Activated naive CD4-positive, alpha-beta T cell treated with Interleukin-2 at 50 U/mL for 16 hours (primary cell): ENCODE measurements around the gene DHRS12.

Experiments
- DNase-seq: peaks from one replicate; pipeline ENCODE4 v3.0.0-alpha.2; 2020

The DHRS12 gene

GRCh38 chr13:51747438-51748434, 56.2 kb downstream of the DHRS12 start:
- no peak for DNase-seq

- no peak for DNase-seq
Observed at GRCh38 chr13:51746802-51747201, 57.2 kb downstream of the DHRS12 start.

DNA sequence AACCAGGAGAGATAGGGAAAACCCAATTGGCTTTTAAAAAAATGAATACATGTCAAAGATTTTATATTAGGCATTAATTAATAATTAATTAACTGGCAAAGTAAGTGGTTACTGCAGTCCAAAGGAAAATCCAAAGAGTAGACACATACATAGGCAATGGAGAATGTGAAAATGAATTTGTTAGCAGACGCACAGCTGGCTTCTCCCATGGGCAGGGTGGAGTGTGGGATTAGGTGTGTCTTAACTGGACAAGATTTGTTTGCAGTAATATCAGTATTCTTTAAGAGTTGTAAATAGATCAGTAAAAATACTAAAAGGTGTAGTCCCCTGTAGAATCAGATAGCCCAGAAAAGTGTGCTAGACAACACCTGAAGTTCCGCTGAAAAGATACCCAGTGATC, 58.7 kb downstream of the DHRS12 start:
- no peak for DNase-seq

DNA sequence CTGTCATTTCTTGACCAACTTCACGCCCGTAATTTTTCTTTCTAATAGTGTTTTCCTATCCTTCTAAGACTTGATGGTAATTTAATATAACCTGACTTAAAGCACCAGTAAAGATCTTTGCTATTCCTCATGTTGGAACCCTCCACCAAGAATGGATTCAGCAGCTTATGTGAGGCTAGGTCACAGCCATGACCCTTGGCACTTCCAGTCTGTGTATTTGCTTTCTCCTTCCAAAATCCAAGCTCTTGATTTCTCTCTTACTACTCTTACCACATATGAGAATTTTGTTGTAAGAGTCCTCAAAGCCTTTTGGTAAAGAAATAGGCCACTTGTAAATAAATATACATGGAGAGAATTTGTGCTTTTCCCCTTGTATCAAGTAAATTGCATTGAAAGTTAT, 61.4 kb downstream of the DHRS12 start:
- no peak for DNase-seq

DNA sequence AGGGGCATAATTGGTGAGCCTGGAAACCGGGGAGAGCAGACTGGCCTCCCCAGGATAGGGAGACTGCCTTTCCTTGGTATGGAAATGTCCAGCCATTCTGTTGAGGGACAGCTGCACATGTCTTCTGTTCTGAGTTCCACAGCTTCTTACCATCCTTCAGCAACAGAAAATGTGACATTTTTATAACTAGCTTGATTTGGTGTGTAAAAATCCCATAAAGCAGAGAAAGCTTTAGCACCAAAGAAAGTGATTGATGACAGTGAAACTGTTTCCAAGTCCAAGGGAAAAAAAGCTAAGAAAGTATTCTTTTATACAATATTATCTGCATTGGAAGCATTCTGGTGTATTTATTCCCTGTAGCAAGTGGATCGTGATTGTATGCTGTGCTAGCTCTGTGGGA, 61.9 kb downstream of the DHRS12 start:
- DNase-seq, result no peak

DNA sequence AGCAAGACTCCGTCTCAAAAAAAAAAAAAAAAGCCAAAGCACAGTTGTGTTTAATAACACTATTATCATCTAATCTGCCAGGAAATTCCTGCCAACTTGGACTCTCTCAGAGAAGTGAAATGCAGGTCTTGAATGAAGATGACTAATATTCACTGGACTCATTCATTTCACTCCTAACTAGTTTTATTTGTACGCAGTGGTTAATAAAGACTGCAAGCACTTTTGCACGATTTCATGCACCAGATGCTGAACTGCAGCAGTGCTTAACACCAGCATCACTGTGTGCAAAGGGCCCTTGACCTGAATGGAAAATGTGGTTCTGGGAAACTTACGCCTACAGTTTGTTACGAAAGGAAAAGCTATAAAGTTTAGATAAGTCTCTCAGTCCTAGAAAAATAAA, 63.3 kb downstream of the DHRS12 start:
- DNase-seq, result no peak

DNA sequence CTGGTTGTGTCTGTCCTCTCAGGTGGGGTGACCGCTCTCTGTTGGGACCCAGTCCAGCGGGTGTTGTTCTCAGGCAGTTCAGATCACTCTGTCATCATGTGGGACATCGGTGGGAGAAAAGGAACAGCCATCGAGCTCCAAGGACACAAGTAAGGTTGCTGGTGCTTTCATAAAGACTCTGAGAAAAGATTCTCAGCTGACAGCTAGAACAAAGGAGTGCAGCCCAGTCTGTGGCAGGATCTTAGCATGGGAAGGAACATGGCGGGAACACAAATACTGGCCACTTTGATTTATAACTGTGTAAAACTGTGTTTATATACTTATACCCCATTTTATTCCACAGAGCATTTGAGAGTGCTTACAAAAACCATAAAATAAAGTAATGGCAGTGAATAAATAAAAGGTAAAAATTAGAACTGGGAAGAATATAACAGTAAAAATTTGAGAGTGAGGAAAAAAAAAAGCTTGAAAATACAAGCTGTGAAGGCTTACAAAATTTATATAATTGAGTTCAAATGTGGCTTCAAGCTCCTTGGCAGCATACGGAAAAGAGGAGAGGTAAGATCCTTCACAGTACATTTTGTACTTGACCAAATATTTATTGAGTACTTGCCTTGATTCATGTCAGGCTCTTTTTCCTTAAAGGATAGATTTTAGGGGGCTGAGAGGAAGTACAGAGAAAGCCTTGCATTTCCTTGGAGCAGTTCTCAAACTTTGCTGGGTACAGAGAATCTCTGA, 64.8 kb downstream of the DHRS12 start:
- no peak for DNase-seq

GRCh38 chr13:51738226-51738905, 65.6 kb downstream of the DHRS12 start:
- DNase-seq, result no peak

DNA sequence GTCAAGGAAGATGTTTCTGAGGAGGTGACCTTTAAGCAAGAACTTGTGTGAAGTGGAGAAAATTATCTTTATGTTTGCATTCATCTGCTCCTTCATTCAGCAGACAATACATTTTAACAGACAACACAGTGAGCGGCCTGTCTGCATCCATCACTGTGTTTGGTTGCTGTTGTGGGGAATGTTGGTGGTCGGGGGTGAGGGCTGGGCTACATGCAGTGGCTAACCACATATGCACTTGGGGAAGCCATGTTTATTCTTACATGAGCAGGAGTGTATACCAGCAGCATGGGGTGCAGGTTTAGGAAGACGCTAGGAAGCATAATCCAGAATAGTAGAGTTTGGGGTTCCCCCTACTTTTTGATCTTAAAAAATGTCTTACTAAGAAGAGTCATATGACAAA, 66.4 kb downstream of the DHRS12 start:
- DNase-seq, result no peak

DNA sequence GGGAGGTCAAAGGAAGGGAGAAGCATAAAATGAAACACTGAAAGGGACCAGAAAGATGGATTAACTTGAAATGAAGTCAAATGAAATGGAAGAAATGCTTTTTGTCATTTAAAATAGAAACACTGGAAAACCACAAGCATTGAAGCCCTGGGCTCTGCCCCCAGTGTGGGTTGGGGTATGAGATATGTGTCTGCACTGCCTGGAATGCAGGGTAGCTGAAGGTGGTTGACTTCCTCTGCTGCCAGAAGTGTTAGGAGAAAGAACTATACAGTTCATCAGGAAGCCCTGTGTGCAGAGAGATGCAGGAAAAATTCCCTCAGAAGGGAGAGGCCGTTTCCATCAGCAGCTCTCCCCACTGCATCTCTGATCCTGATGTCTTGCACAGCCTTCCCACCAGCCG, 69.2 kb downstream of the DHRS12 start:
- DNase-seq, result no peak

DNA sequence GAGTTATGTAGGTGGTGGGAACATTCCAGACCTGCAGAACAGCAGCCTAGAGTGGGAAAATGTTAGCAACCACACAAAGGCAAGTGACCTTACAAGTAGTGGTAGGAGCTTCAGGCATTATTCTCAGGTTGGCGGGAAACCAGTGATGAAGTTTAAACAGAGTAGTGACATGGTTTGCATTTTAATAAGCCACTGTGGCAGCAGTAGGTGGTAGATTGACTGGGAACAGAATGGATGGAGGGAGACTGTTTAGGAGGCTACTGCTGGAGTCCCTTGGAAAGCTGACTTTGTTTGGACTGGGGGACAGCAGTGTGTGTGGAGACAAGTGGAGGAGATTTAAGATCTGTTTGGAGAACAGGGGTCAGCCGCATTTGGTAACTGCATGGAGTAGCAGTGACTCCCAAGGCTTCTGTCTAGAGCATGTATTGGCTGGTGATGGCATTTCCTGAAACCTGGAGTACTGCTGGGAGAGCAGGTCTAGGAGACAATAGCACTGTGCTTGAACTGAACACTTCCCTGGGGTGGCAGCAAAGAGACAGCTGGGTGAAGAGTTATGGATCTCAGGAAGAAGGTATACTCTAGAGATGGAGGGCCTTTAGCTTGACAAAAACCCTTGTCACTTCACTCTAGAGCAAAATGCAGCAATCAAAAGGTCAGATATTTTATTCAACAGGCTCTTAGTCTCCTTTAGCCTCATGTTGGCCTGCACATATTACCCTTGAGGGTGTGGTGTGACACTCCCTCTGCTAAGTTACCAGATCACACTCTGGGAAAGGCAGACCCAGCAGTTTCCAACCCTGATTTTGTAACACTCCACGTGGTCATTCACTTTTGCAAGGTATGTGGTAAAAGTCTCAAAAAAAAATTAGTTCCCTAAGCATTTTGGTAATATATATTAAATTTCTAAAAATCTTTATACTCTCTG, 70.3 kb downstream of the DHRS12 start:
- no peak for DNase-seq

- no peak for DNase-seq
Observed at GRCh38 chr13:51731759-51732158, 72.2 kb downstream of the DHRS12 start.

- no peak for DNase-seq
Observed at GRCh38 chr13:51730927-51731326, 73.0 kb downstream of the DHRS12 start.

DNA sequence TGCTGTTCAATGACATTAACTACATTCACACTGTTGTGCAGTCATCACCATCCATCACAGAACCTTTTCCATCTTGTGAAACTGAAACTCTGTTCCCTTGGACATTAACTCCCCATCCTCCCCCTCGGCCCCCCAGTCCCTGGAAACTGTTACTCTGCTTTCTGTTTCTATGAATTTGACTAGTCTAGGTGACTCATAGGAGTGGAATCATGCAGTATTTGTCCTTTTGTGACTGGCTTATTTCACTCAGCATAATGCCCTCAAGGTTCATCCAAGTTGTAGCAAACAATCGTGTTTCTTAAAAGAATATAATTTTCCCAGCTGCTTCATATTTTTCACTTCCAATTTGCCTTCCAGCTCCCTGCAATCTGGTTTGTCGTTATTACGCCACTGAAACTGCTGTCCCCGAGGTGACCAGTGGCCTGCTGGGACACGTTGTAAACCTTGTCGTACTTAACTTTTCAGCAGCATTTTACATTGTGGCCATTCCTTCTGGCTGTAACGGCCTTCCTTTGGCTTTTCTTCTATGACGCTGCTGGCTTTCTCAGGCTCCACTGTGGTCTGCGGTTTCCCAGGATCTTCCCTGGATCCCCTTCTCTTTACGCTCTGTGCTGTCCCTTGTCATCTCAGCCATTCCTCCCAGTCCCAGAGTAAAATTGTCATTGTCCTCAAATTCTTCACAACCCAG, 74.0 kb downstream of the DHRS12 start:
- DNase-seq, result peak; percentile 44

GRCh38 chr13:51728972-51729371, 75.0 kb downstream of the DHRS12 start:
- no peak for DNase-seq

DNA sequence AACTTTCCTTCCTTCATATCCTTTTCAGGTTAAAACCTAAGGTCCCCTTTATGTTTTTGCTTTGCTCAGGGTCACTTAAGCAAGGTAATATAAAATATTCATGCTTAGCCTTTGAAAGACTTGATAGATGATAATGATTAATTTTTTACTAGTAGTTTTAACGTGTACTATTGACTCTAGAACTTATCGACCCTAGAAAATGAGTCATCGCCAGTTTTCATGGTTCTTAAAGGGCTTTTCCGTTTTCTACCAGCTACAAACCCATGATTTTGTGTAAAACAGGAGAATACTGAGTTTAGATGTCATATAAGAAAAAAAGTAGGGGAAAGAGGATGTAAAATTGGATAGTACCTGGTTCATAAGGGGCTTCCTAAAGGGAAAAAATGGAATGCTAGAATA, 75.7 kb downstream of the DHRS12 start:
- DNase-seq, result no peak

GRCh38 chr13:51727634-51728274, 76.2 kb downstream of the DHRS12 start:
- no peak for DNase-seq

- no peak for DNase-seq
Observed at GRCh38 chr13:51726446-51727193, 77.3 kb downstream of the DHRS12 start.

DNA sequence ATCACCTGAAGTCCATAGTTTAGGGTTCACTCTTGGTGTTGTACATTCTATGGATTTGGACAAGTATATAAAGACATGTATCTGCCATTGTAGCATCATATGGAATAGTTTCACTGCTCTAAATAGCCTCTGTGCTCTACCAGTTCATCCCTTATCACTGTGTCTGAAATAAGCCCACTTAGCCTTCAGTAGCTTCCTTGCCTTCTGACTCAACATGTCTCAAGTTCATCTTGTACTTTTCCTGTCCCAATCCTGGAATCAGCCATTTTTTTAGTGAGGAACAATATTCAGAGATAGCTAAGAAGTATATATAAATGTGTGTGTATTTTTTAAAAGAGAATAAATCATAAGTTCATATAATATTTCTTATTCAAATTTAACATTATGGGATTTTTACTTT, 79.2 kb downstream of the DHRS12 start:
- DNase-seq, result no peak

DNA sequence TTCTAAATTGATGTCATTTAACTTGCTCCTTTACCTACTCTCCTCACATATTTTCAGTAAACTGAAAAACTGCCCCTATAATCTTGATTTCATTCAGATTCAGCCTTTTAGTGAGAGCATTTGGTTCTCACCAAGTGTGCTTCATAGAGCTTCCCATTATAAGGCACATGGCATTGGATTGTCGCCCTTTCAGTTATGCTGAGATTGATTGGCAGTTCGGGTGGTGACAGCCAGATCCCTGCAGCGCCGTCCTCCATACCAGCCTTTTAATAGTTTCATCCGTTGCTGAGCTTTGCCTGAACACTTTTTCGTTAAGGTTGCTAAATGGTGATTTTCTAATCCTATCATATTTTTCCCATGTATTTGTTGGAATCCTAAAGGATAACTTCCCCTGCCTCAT, 80.4 kb downstream of the DHRS12 start:
- DNase-seq, result no peak
